Activated CD4-positive, alpha-beta T cell treated with anti-CD3 and anti-CD28 coated beads, Interleukin-2, amount 50 U/mL, for 1 hour (primary cell): ENCODE data around the gene LILRB3.
"Not testable (repeated sequence)": the region's sequence is repeated elsewhere in the genome, so short reads cannot be mapped to it uniquely, and the experiment has no call there.

ENCODE experiments used
- DNase-seq: peaks from one replicate; pipeline ENCODE4 v3.0.0-alpha.2; 2020

LILRB3 gene

DNA sequence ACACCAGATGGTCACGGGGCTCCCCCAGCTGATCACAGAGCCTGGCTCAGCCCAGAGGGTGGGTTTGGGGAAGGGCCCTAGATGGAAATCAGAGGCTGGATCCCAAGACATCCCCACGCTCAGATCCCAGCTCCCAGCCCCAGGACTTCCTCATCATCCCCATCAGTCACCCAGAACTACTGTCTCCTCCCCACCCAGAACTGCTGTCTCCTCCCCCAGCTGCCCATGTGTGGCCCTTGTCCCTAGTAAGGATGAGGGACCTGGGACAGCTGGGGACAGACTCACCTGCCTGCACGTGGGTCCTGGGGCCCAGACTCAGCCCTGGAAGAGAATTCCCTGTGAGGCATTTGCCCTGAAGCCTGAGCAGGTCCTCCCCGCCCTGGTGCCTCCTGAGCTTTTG lies 19.4 kb upstream of the LILRB3 start:
- not testable (repeated sequence) for DNase-seq

DNA sequence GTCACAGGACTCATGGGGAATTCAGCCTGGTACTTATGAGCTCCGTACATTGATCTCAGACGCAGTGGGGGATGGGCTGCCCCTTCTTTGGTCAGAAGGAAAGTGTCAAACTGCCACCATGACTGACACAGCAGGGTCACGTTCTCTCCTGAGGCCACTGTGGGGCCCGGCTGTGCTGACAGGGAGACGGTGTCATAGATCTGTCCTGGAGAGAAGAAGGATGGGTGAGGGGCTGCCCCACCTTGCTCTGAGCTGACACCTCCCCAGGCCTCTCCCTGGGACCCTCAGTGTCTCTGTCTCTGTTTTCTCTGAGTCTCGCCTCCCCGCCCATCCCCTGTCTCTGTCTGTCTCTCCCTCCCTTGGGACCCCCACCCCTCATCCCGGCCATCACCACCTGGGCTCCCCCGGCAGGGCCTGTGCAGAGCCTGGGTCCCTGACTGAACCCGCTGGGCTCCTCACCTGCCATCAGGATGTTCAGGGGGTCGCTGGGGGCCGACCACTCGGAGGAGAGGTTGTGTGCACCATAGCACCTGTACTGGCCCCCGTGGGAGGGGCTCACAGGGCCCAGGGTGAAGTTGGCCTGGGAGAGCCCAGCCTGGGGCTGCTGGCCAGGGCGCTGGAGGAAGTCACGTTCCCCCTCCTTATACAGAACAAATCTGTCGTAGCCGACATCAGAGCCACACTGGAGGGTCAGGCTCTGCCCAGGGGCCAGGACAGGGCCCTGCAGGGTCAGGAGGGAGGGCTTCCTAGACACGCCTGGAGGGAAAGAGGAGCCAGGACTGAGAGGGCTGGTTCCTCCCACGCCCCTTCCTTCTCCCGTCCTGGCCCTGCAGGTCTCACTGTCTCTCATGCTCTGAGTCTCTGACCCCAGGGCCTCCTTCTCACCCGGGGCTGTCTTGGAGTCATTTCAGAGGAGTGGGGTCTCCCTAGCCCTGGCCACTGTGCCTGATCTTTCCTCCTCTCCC lies 17.8 kb upstream of the LILRB3 start:
- not testable (repeated sequence) for DNase-seq

DNA sequence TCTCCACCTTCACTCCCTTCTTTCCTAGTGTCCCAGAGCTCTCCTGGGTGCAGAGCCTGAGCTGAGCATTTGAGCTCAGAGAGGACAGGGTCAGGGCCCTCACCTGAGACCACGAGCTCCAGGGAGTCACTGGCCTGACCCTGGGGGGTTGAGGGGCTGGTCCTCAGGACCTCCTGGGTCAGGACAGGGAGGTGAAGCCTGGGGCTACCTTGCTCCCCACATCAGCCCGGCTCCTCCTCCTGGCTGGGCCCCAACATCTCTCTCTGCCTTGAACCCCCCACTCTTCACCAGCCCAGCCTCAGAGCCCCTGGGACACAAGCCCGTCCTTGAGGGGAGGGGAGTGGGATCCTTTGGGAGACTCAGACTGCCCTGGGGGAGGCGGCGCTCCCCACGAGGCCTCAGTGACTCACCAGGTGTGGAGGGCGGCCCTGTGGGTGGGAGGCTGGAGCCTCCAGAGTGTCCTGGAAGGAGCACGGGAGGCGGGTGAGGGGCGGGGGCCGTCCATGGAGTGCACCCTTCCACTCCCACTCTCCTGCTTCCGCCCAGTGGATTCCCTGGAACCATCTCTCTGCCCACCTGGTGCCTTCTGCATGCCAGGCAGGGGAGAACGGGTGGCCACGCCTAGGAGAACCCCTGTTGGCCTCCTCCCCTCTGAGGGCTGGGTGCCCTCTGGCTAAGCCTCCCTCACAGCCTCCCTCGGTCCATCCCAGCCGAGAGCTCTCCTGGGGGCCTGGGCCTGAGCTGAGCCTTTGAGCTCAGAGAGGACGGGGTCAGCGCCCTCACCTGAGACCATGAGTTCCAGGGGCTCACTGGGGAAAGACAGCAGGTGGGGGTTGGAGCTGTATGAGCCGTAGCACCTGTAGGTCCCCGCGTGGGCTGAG lies 16.9 kb upstream of the LILRB3 start:
- DNase-seq = not testable (repeated sequence)

DNA sequence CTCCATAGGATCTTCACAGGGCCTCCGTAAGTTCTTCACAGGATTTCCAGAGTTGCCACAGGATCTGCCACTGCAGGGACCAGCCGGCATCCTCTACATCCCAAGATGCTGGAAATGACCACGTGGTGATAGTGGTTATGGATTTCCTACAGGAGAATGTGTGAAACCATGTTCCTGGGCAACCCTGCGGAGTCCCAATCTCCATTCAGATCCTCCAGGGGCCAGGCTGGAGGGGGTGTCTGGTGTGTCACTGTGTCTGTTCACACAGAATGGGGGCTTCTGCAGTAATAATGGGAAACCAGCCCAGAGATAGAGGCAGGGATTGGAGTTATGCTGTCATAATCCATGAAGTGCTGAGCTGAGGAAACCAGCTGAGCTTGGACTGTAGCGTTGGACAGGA lies 11.1 kb upstream of the LILRB3 start:
- DNase-seq = no peak

DNA sequence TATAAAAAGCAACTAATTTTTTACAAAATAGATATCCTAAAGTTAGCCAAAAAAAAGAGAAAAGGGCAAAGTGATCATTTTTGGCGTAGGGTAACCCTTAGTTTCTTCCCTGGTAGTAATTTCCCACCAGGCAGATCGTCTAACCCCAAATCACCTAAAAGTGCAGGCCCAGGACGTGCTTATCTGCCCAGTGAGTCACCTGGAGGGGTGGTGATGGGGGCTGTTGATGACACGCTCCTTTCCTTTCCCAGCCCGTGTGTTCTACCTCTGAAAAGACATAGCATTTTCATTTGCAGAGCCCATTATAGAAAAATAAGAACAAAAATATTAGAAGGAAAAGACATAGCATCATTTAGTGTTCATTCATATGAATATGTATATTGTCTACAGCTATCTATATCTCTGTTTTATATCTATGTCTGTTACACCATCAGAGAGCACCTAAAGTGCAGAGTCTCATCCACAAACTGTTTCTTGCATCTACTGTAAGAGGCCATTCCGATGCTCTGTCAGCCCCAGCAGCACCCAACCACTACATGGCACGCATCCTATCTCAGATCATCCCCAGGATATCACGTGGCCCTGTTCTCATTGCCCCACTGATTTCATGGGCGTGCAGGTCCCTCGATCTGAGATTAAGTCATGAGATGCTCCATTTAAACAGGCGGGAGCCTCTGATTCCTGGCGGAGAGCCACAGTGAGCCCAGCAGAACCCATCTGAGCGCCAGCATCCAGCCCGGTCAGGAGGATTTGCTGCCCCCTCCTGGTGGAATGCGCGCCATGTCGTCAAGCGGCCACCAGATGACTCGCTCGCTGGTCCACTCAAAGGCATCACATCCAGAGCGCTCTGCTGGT lies 8.5 kb upstream of the LILRB3 start:
- peak; percentile 92 for DNase-seq

DNA sequence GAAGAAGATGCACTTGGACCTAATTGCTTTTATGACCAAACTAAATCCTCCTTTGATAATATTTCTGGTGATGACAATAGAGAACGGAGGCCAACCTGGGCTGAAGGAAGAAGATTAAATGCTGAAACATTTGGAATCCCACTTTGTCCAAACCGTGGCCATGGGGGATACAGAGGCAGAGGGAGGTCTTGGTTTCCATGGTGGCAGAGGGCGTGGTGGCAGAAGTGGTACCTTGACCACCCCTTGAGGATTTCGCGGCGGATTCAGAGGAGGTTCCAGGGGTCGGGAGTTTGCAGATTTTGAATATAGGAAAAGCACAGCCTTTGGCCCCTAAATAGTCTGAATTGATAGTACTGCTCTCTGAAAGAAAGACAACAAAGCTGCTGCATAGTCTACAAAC lies 7.2 kb upstream of the LILRB3 start:
- DNase-seq = no peak

DNA sequence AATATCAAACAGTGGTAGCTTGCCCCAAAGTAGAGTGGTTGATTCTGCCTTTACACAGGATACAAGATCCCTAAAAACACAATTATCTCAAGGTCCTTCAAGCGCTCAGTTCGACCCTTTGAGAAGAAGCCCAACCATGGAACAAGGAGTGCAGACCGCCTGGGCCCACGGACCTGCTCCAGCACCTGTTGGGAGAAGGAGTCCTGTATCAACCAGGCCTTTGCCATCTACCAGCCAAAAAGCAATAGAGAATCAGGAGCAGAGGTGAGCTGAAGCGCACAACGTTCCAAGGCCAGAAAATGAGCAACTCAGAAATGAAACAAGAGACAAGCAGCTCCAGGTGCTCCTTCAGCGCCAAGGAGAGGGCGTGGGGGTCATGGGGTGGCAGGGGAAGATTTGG lies 6.3 kb upstream of the LILRB3 start:
- no peak for DNase-seq

DNA sequence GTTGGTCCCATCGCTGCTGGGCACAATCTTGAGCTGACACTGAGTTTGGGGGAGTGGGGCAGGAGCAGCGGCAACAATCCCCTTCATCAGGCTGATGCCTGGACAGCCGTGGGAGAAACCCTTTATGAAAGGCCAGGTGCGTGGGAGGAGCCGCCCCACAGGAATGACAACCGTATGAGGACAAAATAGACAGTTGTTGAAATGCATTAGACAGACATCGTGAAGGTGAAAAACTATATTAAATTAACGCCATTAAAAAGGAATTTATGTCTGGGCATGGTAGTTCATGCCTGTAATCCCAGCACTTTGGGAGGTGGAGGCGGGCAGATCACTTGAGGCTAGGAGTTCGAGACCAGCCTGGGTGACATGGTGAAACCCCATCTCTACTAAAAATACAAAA lies 1.8 kb upstream of the LILRB3 start:
- not testable (repeated sequence) for DNase-seq

DNA sequence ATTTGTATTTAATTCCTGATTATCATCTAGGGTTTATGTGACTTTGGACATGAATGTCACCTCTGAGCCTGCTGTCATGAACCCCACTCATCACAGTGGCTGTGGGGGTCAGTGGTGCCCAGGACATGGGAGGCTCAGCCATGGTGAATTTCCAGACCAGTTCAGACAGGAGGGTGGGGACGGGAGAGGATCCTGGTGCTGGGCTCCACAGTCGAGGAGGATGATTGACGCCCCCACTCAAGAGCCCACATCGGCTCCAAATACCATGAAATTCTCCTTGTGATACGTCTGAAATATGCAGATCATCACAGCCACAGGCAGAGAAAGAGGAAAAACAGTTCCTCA lies 1.1 kb upstream of the LILRB3 start:
- not testable (repeated sequence) for DNase-seq

DNA sequence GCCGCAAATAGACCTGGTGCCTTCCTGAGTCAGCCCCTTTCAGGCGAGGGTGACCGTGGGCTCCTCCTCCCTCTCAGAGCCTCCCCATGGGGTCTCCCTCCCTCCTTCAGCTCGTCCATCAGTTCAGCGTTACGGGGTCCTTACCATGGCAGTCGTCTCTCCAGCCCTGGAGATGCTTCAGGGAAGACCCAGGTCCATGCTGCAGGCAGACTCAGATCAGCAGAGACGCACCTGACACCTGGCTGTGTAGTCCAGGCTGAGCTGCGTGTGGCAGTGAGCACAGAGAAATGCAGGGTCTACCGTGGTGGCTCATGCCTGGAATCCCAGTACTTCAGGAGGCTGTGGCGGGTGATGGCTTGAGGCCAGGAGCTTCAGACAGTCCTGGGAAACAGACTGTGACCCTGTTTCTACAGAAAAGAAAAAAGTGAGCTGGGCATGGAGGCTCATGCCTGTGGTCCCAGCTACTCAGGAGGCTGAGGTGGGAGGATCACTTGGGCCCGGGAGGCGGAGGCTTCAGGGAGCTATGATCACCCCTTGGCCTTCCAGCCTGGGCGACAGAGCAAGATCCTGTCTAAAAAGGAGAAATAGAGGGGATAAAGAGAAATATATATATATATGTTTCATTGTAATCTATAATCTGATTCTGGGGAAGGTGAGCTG lies 600 bp upstream of the LILRB3 start:
- not testable (repeated sequence) for DNase-seq

DNA sequence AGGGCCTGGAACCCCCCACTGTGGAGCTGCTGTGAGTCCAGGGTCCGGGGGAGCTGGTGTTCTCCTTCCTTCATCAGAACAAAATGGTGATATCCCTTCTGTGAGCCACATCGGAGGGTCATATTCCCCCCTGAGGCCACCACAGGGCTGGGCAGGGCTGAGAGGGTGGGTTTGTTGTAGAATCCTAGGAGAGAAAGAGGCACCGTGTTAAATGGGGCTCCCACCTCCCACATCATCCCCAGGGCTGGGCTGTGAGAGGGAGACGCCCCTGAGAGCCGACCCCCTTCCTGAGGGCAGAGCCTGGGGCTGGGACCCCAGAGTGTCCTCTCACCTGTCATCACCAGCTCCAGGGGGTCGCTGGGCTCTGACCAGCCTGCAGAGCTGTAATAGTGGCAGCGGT lies 860 bp downstream of the LILRB3 start:
- not testable (repeated sequence) for DNase-seq

DNA sequence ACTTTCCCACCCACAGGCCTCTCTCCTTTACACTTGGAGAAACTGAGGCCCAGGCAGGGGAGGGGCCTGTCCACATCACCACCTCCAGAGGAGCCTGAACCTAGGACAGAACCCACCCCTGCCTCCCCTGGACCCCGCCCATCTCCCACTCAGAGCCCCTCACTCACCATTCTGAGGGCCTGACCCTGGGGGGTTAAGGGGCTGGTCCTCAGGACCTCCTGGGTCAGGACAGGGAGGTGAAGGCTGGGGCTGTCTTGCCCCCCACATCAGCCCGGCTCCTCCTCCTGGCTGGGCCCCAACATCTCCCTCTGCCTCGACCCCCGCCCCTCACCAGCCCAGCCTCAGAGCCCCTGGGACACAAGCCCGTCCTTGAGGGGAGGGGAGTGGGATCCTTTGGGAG lies 3.1 kb downstream of the LILRB3 start:
- DNase-seq = not testable (repeated sequence)

DNA sequence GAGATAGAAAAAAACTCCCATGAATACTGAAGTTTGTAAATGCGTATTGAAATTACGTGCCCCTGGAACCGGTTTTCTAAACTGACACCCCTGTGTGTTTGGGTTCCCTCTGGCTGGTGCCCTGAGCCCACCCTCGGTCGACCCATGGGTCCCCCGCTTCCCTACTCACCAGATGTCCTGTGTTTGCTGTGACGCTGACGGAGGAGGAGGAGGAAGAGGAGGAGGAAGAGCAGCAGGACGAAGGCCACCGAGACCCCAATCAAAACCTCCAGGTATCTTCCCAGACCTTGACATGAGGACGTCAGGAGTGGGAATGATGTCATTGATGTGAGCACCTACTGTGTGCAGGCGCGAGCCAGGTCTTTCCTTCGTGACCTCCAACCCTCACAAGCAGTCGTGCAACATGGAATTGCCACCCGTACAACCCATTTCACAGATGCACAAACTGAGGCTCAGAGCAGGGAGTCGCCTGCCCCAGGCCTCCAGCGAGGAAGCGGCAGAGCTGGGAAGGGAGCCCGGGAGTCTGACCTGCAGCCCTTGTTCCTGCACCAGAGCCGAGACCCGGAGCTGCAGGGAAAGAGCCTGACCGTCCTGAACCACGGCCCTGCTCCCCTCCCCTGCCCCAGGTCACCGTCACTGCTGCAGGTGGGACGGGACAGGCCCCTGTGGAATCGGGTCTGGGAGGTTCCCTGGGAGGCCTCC lies 3.7 kb downstream of the LILRB3 start:
- DNase-seq = no peak

DNA sequence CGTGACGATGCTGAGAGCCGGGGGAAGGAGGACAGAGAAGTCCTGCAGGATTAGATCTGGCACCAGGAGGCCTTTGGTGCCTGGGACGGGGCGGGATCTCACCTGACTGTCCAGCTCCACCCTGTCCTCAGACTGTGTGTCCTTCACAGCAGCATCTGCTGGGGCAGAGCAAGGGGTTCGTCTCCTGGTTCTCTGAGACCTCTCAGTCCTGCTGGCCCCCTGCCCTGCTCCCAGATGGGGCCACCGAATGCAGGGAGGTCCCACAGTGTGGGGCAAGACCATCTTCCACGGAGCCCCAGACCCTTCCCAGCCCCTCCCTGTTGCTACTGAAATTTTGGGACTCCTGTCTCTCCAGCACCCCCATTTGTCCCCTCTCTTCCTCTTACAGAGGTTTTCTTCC lies 4.5 kb downstream of the LILRB3 start:
- no peak for DNase-seq

DNA sequence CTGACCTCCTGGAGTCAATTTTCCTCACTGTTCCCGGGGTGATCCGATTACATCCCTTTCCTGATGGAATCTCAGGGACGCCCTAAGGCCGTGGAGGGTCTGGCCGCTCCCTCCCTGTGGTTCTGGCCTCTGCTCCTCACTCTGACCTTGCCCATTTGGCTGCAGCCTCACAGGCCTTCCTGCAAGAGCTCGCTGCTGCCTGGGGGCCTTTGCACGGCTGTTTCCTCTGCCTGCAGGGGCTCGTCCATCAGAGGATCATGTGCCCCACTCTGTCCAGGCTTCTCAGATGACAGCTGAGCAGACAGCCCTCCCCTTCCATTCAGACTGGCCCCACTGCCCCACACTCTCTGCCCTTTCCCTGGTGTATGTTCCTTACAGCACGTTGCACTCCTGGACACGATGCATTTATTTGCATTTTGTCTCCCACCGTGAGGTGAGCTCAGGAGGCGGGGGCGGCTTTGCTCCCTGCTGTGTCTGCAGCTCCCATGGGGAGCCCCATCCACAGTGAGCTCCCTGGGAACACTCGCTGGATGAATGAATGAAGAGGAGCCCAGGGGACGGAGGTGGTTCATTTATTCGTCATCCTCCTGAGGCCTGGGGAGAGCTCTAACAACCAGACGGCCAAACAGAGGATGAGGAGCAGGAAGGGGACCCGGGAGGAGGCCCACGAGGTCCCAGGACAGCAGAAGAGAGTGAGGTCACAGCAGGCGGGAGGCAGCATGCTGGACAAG lies 5.1 kb downstream of the LILRB3 start:
- DNase-seq = not testable (repeated sequence)

DNA sequence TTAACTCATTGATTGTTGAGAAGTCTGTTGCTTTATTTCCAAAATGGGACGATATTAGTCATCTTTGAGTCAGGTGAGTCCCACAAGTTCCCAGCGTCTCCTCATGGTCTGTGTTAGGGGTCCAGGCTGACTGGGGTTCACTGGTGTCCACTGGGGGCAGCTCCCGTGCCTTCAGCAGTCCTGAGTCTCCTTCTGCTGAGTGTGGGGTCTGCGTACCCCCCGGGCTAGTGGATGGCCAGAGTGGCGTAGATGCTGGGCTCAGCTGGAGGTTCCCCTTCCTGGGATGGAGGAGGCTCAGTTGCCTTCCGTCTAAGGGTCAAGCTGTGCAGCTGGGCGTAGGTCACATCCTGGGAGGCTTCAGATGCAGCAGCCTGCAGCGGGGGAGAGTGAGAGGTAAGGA lies 5.9 kb downstream of the LILRB3 start:
- DNase-seq = no peak

DNA sequence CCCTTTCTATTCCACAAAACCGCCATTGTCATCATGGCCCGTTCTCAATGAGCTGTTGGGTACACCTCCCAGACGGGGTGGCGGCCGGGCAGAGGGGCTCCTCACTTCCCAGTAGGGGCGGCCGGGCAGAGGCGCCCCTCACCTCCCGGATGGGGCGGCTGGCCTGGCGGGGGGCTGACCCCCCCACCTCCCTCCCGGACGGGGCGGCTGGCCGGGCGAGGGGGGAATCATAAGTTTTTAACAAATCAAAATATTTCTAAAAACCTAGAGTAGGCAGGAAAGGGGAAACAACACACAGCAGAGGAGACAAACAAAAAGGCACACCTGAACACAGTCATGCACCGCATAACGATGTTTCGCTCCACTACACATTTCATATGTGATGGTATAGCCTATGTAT lies 8.1 kb downstream of the LILRB3 start:
- not testable (repeated sequence) for DNase-seq

DNA sequence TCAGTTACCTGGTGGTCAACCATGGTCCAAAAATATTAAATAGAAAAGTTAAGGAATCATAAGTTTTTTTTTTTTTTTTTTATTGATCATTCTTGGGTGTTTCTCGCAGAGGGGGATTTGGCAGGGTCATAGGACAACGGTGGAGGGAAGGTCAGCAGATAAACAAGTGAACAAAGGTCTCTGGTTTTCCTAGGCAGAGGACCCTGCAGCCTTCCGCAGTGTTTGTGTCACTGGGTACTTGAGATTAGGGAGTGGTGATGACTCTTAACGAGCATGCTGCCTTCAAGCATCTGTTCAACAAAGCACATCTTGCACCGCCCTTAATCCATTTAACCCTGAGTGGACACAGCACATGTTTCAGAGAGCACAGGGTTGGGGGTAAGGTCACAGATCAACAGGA lies 8.6 kb downstream of the LILRB3 start:
- DNase-seq = not testable (repeated sequence)

DNA sequence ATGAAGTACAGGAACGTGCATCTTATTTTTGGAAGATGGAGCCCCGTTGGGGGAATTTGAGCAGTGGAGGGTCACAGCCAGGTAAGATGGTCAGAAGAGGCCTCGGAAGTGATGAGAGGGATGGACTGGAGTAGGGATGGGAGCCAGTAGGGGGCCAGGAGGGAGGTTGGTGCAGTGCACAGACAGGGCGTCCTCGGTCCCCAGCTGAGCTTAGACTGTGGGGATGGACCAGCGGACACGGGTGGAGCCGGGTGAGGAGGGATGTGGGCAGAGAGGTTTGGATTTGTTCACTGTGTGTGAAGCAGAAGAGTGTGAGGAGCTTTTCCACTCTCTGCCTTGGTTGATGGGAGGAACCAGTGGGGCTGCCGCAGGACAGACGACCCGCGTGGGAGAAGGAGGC lies 11.6 kb downstream of the LILRB3 start:
- DNase-seq = no peak

DNA sequence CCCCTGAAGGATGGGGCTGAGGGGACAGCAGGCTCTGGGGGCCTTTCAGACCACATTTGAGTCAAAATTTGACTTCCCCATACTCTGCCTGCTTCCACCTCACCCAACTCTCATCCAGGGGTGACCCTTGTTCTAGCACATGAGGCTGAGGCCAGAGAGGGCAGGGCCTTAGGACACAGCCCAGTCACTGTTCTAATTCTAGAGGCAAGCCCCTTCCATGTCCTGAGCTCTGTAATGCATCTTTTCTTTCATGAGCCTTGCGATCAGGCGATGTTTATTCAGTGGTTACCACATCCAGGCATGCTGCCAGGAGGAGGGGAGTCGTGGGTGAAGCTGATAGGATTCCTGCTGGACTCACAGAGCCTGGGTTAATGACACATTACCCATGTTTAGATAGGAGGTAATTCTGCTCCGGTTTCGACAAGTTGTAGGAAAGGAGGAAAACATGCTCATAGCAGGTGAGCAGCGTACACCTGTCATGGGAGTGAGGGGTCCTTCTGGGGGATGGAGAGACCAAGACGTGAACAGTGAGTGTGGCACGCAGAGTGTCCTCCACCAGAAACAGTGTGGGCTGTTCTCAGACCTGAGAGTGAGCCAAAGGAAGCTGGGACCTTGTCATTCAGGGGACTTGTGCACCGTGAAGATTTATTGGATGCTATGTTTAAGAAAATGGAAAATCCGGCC lies 12.9 kb downstream of the LILRB3 start:
- no peak for DNase-seq
